HG02588 (cell line): Measurements from ENCODE around the gene MARCHF2.
"Not testable (repeated sequence)": the region's sequence is repeated elsewhere in the genome, so short reads cannot be mapped to it uniquely, and the experiment has no call there.

Experiments used
- ATAC-seq: cut with Tn5 transposase; IDR thresholded peaks from one replicate; pipeline ENCODE4 v1.9.1; 2021; ENCODE audit warnings: mild to moderate bottlenecking, moderate library complexity; ENCODE audit not compliant: unreplicated experiment

Gene MARCHF2

GRCh38 chr19:8404391-8405151 lies 8.5 kb upstream of the MARCHF2 start:
- ATAC-seq = no peak

- ATAC-seq = not testable (repeated sequence)
These were observed 2.4 kb upstream of the MARCHF2 start for GRCh38 chr19:8410718-8411117.

DNA sequence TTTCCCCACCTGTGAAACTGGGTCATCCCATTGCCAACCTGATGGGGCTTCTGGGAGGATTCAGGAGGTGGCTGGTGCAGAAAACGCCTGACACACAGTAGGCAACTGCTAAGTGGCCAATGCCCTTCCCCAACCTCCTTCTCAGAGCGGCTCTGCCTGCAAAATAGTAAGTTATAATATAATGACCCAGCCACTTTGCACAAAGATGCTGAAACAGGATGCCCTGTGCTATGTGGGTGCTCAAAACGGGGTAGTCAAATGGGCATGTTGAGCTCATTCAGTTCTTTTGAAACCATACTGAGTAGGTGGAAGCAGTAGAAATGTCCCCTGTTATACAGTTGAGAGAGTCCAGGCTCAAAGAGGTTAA lies 507 bp downstream of the MARCHF2 start:
- no peak for ATAC-seq

DNA sequence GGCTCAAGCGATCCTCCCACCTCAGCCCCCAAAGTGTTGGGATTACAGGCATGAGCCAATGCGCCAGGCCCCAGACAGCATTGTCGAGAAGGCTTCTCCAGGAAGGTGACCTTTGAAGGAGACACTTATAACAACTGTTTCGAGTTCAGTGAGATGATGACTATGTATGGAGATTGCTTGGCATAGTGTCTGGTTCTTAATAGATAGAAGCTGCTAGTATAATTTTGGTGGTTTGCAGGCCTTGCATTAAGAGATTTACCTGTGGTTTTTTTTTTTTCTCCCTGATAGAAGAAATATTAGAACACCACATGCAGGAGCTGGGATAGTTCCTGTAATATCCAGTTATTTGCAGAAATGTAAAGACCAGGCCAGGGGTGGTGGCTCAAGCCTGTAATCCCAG lies 3.7 kb downstream of the MARCHF2 start:
- ATAC-seq = no peak

- ATAC-seq = no peak
These were observed 8.7 kb downstream of the MARCHF2 start for GRCh38 chr19:8421484-8422461.

GRCh38 chr19:8423817-8424223 lies 10.7 kb downstream of the MARCHF2 start:
- no peak for ATAC-seq

- ATAC-seq = not testable (repeated sequence)
These were observed 12.2 kb downstream of the MARCHF2 start for GRCh38 chr19:8425331-8425730.

DNA sequence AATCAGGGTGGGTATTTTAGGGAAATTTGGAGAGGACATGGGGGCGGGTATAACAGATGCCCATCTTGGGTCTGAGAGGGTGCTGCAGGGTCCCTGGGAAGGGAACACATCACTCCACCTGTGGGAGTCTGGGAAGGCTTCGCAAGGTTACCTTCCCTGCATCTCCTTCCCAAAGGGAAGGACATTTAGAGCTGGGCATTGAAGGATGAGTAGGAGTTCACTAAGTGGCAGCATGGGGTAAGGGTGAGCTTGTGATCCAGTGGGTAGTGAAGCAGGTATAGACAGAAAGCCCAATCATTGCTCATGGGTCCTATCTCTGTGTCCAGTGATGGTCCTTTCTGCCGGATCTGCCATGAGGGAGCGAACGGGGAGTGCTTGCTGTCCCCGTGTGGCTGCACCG lies 13.2 kb downstream of the MARCHF2 start:
- ATAC-seq = no peak

GRCh38 chr19:8429044-8429443 lies 15.9 kb downstream of the MARCHF2 start:
- ATAC-seq = no peak

DNA sequence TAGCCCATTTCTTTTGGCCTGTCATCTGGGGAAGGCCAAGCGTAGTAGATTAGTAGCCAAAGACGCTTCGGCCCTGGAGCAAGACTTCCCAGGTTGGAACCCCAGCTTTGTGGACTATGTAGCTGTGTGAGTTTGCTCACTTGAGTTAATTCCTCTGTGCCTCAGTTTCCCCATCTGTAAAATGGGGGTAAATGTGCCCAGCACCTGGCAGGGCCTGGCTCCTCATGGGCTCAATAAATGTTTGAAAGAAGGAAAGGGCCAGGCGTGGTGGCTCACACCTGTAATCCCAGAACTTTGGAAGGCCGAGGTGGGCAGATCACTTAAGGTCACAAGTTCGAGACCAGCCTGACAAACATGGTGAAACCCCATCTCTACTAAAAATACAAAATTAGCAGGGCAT lies 16.7 kb downstream of the MARCHF2 start:
- no peak for ATAC-seq

DNA sequence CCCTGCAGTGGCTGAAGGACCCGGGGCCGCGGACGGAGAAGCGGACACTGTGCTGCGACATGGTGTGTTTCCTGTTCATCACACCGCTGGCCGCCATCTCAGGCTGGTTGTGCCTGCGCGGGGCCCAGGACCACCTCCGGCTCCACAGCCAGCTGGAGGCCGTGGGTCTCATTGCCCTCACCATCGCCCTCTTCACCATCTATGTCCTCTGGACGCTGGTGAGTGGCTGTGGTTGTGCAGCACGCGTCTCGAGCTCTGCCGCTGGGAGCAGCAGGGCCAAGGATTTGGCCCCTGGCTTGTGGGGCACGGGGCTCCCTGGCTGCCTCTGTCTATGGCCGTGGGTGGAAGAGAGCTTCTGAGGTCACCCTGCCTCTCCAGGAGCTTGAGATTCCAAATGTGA lies 17.5 kb downstream of the MARCHF2 start:
- ATAC-seq = no peak

DNA sequence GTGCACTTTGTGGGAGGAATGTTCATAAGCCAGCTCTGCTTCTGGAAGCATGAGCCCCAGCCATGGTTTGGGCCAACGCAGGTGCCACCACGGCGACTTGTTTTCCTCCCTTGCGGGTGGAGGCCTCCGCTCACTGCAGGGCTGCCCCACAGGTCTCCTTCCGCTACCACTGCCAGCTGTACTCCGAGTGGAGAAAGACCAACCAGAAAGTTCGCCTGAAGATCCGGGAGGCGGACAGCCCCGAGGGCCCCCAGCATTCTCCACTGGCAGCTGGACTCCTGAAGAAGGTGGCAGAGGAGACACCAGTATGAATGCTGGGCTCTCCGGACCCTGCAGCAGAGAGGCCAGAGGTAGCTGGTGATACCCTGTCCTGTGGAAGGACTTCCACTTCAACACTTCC lies 25.1 kb downstream of the MARCHF2 start:
- no peak for ATAC-seq

DNA sequence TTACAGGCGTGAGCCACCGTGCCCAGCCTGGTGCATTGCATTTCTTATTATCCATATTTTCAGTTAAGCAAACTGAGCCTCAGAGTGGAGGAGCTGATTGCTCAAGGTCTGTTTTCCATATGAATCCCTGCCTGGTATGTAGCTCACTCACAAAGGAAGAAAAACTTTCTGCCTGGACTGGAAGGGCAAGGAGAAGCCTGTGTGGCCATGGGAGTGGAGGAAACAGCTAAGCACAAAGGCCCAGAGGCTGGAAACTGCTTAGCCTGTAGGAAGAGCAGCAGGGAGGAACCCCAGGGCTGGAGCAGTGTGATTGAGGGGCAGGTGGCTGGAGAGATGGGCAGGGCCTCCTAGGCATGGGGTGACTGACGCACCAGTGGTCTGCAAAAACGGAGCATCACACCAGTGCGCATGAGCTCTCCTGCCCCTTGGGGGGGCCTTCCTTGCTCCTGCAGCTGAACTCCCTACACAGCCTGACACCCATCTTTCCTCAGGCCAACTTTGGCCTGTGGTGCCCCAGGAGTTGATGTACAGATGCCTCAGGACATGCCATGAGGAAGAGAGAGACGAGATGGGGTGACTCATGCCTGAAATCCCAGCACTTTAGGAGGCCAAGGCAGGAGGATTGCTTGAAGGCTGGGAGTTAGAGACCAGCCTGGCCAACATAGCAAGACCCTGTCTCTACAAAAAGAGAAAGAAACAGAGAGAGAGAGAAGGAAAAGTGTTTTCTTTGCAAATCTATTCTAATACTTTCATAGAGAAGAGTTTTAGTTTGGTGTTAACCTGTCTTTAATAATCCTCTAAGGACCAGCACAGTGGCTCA lies 28.8 kb downstream of the MARCHF2 start:
- ATAC-seq = no peak

DNA sequence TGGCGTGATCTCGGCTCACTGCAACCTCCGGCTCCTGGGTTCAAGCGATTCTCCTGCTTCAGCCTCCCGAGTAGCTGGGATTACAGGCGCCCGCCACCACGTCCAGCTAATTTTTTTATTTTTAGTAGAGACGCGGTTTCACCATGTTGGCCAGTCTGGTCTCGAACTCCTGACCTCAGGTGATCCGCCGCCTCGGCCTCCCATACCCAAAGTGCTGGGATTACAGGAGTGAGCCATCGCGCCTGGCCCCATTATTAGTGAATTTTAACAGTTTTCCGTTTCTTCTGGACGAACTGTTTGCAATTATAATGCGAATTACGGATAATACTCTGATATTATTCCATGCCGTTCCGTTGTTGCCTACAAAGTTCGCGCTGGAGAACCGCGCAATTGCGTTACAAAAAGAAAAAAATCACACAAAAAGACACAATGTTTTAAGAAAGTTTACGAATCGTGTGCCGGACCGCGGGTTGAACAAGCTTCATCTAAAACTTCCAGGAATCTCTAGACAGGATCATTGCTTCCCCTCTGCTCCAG lies 31.1 kb downstream of the MARCHF2 start:
- ATAC-seq = not testable (repeated sequence)

- peak; percentile 74 for ATAC-seq
These were observed 31.8 kb downstream of the MARCHF2 start, which contains the start of gene HNRNPM for GRCh38 chr19:8444677-8445487. Gene HNRNPM, plus strand, starts transcription at chr19:8444975. Its CDS starts 24 bp downstream, at chr19:8444999.

GRCh38 chr19:8445488-8446001 lies 32.4 kb downstream of the MARCHF2 start:
- ATAC-seq = peak; percentile 28

DNA sequence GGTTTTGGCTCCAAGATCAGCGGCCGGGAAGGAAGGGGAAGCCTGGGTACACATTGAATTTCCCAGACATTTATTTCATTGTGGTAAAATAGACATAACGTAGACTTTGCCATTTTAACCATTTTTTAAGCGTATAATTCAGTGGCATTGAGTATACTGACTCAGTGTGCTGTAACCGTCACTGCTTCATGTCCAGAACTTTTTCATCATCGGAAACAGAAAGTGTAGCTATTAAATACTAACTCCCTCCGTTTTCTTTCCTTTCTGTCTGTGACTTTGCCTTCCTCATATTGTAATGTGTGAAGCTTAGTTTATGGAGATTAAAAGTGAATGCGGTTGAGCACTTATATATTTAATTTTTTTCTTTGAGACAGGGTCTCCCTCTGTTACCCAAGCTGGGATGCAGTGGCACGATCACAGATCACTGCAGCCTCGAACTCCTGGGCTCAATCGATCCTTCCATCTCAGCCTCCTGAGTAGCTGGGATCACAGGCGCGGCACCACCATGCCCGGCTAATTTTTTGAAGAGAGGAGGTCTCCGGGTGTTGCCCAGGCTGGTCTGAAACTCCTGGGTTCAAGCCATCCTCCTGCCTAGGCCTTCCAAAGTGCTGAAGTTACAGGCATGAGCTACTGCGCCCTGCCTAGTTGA lies 33.1 kb downstream of the MARCHF2 start:
- ATAC-seq = no peak

DNA sequence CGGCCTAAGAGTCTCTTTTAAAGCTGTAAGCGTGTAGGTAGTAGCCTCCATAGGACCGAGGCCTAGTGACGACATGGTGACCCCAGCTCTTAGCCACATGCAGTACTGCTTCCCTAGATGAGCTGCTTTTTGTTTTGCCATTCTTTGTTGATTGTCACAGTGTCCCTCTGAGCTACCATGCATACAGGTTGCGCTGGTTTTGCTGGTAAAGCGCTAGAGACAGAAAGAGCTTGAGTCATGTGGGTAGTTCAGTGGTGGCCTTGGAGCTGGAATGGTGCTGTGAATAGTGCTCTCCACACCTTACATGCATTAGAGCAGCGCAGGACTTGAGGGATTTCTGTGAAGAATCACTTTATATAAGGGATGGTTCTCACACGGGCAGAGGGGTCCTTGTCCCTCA lies 36.7 kb downstream of the MARCHF2 start:
- no peak for ATAC-seq

DNA sequence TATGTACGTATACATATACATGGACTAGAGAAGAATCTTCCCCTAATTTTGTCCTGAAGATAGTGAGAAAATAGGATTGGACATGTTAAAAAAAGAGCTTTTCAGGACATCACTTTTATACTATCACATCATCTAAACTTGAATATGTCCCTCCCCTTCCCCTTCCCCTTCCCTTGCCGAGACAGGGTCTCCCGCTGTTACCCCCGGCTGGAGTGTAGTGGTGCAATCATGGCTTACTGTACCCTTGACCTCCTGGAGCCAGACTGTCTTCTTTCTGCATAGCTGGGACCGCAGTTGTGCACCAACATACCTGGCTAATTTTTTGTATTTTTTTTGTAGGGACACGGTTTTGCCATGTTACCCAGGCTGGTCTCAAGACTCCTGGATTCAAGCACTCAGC lies 38.3 kb downstream of the MARCHF2 start:
- ATAC-seq = no peak
